CD14-positive monocyte (primary cell): ENCODE results near the gene KDM6A. TPM values are rescaled to one million over a fixed set of nuclear protein-coding genes. Genes with fewer than 3 reads are reported as not detected.

Experiments
- DNase-seq, 3 donors: peaks; one replicate each; pipeline ENCODE4 v3.0.0-alpha.2; 2011 to 2022
- H2AFZ ChIP-seq: 2 replicates; pipeline ENCODE4 v1.6.0; 2012; ENCODE audit warnings: mild to moderate bottlenecking, low read depth, low read length, inconsistent platforms; ENCODE audit not compliant: insufficient read depth, poor library complexity, severe bottlenecking
- H3K27ac ChIP-seq, 2 donors: 1 replicate in 1 of 2; 2 replicates in 1 of 2; pipeline ENCODE4 v1.5.1; 2012 to 2013; ENCODE audit warnings: low read length in 2 of 2, control low read depth in 1 of 2, inconsistent platforms in 1 of 2, low read depth in 1 of 2, mild to moderate bottlenecking in 1 of 2
- H3K27me3 ChIP-seq, 2 donors: one replicate each; pipeline versions ENCODE4 v1.6.0 to v1.6.1; 2011 to 2013; ENCODE audit warnings: low read length in 2 of 2; ENCODE audit not compliant: control insufficient read depth in 2 of 2, insufficient read depth in 2 of 2
- H3K36me3 ChIP-seq, 2 donors: replicated peaks in 1 of 2; 1 replicate in 1 of 2; 2 replicates in 1 of 2; pipeline versions ENCODE4 v1.5.1 to v1.6.1; 2012 to 2013; ENCODE audit warnings: low read length in 2 of 2, control low read depth in 1 of 2, inconsistent platforms in 1 of 2, mild to moderate bottlenecking in 1 of 2; ENCODE audit not compliant: insufficient read depth in 2 of 2, control insufficient read depth in 1 of 2
- H3K4me1 ChIP-seq, 2 donors: 1 replicate in 1 of 2; 2 replicates in 1 of 2; pipeline versions ENCODE4 v1.5.1 to v1.6.1; 2012 to 2013; ENCODE audit warnings: low read length in 2 of 2, control low read depth in 1 of 2, inconsistent platforms in 1 of 2, mild to moderate bottlenecking in 1 of 2, moderate library complexity in 1 of 2; ENCODE audit not compliant: insufficient read depth in 2 of 2, control insufficient read depth in 1 of 2
- H3K4me2 ChIP-seq: replicated peaks from 2 replicates; pipeline ENCODE3; 2012; ENCODE audit warnings: low read length, moderate library complexity, mild to moderate bottlenecking; ENCODE audit not compliant: poor library complexity, severe bottlenecking; ENCODE audit errors: extremely low read depth
- H3K4me3 ChIP-seq, 3 experiments: fragments of 200-600 bp in 1 of 3; sonication (generic) in 1 of 3; replicated peaks in 1 of 3; 1 replicate in 2 of 3; 2 replicates in 1 of 3; pipeline ENCODE4 v1.5.1; 2011 to 2013; ENCODE audit warnings: low read length in 3 of 3, mild to moderate bottlenecking in 3 of 3, control low read depth in 2 of 3, low read depth in 2 of 3, inconsistent platforms in 1 of 3, moderate library complexity in 1 of 3
- H3K79me2 ChIP-seq: 2 replicates; pipeline ENCODE4 v1.6.0; 2012; ENCODE audit warnings: mild to moderate bottlenecking, control low read depth, inconsistent platforms, low read length, moderate library complexity; ENCODE audit not compliant: insufficient read depth
- H3K9ac ChIP-seq: 2 replicates; pipeline ENCODE4 v1.6.0; 2017; ENCODE audit warnings: low read length, mild to moderate bottlenecking; ENCODE audit not compliant: insufficient read depth, poor library complexity, severe bottlenecking
- H3K9me3 ChIP-seq, 2 donors: replicated peaks in 1 of 2; 1 replicate in 1 of 2; 2 replicates in 1 of 2; pipeline versions ENCODE4 v1.5.1 to v1.6.1; 2012 to 2013; ENCODE audit warnings: low read length in 2 of 2, control low read depth in 1 of 2; ENCODE audit not compliant: control insufficient read depth in 1 of 2, insufficient read depth in 1 of 2
- H4K20me1 ChIP-seq: 2 replicates; pipeline ENCODE4 v1.6.0; 2012; ENCODE audit warnings: mild to moderate bottlenecking, low read length, control low read depth, moderate library complexity; ENCODE audit not compliant: insufficient read depth
- H3K27ac Mint-ChIP-seq, 7 donors: one replicate each; pipeline ENCODE4 v1.8.0; 2020; ENCODE audit warnings: mild to moderate bottlenecking in 7 of 7, mixed read lengths in 7 of 7, moderate library complexity in 6 of 7, inconsistent platforms in 2 of 7
- H3K27me3 Mint-ChIP-seq, 3 donors: one replicate each; pipeline ENCODE4 v1.8.0; 2021 to 2022; ENCODE audit warnings: low read depth in 3 of 3, mild to moderate bottlenecking in 3 of 3, mixed read lengths in 3 of 3, moderate library complexity in 3 of 3, inconsistent platforms in 1 of 3
- H3K36me3 Mint-ChIP-seq, 2 donors: one replicate each; pipeline ENCODE4 v1.8.0; 2020; ENCODE audit warnings: mixed read lengths in 2 of 2, inconsistent platforms in 1 of 2, mild to moderate bottlenecking in 1 of 2
- H3K4me1 Mint-ChIP-seq: one replicate; pipeline ENCODE4 v1.8.0; 2020; ENCODE audit warnings: mild to moderate bottlenecking, mixed read lengths
- H3K4me3 Mint-ChIP-seq, 2 donors: one replicate each; pipeline ENCODE4 v1.8.0; 2020; ENCODE audit warnings: mild to moderate bottlenecking in 2 of 2, mixed read lengths in 2 of 2, moderate library complexity in 1 of 2
- H3K9me3 Mint-ChIP-seq, 7 donors: one replicate each; pipeline ENCODE4 v1.8.0; 2020 to 2022; ENCODE audit warnings: mixed read lengths in 7 of 7, mild to moderate bottlenecking in 6 of 7, moderate library complexity in 6 of 7, inconsistent platforms in 2 of 7
- WGBS: methylation state at CpG from one replicate; pipeline ENCODE4 v1.1.5; 2013; ENCODE audit warnings: missing lambda C conversion rate; ENCODE audit not compliant: insufficient coverage; 5-methylcytosine and 5-hydroxymethylcytosine counted together
- intact Hi-C, 2 donors: fragments of 100-400 bp; cut with micrococcal nuclease; formaldehyde crosslinking; loops; one replicate each; pipeline versions ENCODE4 v1.15.0 to v1.15.1; 2023
- polyA plus RNA-seq, 3 donors: library from polyadenylated mRNA; depleted of rRNA in 1 of 3; unstranded in 2 of 3; stranded (reverse) in 1 of 3; fragments of 300-500 nt in 2 of 3; fragments of >200 nt in 1 of 3; fragmentation: Illumina TruSeq in 2 of 3; gene quantifications; 1 replicate in 2 of 3; 2 replicates in 1 of 3; pipeline ENCODE4 v1.2.3, GENCODE V29; 2012 to 2021
- TF ChIP-seq, protein P1 (sequence below): fragments of 200-600 bp; IDR thresholded peaks from one replicate; pipeline ENCODE4 v1.8.0; 2022; ENCODE audit warnings: antibody characterized with exemption, mild to moderate bottlenecking

The KDM6A gene
- polyA plus RNA-seq, 3 donors: 7.6 to 35.0 (median 13.8) TPM

DNA sequence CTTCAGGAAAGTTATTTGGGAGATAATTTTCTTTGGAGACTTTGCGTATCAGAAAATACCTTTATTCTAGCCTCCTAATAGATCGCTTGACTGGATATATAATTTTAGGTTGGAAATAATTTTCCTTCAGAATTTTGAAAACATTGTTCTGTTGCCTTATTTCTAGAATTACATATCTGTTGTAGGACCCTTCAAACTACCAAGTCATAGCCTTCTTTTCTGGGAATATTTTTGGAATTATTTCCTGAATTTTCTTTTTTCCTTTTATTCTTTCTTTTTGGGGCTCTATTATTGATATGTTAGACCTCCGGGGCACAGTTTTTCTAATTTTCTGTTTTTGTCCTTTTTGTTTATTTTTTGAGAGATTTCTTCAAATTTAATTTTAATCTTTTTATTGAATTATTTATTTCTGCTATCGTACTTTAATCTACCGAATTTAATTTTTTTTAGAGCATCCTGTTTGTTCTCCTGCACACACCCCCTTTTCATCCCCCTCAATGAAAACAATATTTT lies 100.5 kb downstream of the KDM6A start:
- no peak overlapping the region for H2AFZ ChIP-seq
- no peak for DNase-seq
- no peak overlapping the region for H3K4me2 ChIP-seq
- WGBS: no CpG with 5 or more reads among the region's 5 CpGs
- H3K9me3 Mint-ChIP-seq: peaks cover 3 to 20% (median 6%) of the 10 kb centered on the region in 7 donors
- H3K79me2 ChIP-seq: peaks cover 97% of the 10 kb centered on the region
- no peak overlapping the region for H3K27ac Mint-ChIP-seq
- no peak overlapping the region for H3K4me3 ChIP-seq
- H3K27me3 Mint-ChIP-seq: no peaks in the 10 kb centered on the region
- TF ChIP-seq, protein P1, sequence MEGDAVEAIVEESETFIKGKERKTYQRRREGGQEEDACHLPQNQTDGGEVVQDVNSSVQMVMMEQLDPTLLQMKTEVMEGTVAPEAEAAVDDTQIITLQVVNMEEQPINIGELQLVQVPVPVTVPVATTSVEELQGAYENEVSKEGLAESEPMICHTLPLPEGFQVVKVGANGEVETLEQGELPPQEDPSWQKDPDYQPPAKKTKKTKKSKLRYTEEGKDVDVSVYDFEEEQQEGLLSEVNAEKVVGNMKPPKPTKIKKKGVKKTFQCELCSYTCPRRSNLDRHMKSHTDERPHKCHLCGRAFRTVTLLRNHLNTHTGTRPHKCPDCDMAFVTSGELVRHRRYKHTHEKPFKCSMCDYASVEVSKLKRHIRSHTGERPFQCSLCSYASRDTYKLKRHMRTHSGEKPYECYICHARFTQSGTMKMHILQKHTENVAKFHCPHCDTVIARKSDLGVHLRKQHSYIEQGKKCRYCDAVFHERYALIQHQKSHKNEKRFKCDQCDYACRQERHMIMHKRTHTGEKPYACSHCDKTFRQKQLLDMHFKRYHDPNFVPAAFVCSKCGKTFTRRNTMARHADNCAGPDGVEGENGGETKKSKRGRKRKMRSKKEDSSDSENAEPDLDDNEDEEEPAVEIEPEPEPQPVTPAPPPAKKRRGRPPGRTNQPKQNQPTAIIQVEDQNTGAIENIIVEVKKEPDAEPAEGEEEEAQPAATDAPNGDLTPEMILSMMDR: no peak
- peaks cover 0 to 6% of the 10 kb centered on the region in 2 donors for H3K36me3 ChIP-seq
- peaks cover 4% of the 10 kb centered on the region for H3K4me1 Mint-ChIP-seq
- peaks cover 6 to 44% of the 10 kb centered on the region in 2 donors for H3K36me3 Mint-ChIP-seq
- H3K4me1 ChIP-seq: no peaks in the 10 kb centered on the region
- H4K20me1 ChIP-seq: peaks cover 99% of the 10 kb centered on the region
- no peak overlapping the region for H3K27ac ChIP-seq
- H3K9me3 ChIP-seq: peaks cover 0 to 5% of the 10 kb centered on the region in 2 donors
- H3K4me3 Mint-ChIP-seq: no peak overlapping the region
- H3K9ac ChIP-seq: no peak overlapping the region
- no peaks in the 10 kb centered on the region for H3K27me3 ChIP-seq
- intact Hi-C loops: no loop called here

DNA sequence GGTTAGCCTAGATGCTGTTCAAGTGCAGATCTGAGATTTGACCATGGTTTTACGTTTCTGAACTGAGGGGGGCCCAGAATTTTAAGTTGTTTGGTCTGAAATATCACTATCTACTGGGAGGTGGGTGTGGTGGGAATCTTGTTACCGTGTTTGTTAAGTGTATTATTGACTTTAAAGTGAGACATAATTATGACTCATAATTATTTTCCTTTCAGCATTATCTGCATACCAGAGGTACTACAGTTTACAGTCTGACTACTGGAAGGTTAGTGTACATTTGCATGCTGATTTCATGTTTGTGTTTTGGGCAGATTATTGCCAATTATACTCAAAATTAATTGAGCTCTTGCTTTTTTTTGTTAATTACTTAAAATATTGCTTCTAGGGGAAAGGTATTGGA lies 101.5 kb downstream of the KDM6A start:
- TF ChIP-seq, protein P1: no peak
- intact Hi-C loops: no loop called here
- no peak for DNase-seq
- no CpG with 5 or more reads among the region's 2 CpGs for WGBS
- no peaks in the 10 kb centered on the region for H3K4me1 ChIP-seq
- peaks cover 0 to 5% of the 10 kb centered on the region in 2 donors for H3K9me3 ChIP-seq
- H4K20me1 ChIP-seq: peaks cover 99% of the 10 kb centered on the region
- peaks cover 99% of the 10 kb centered on the region for H3K79me2 ChIP-seq
- H3K9ac ChIP-seq: no peak overlapping the region
- H3K27me3 Mint-ChIP-seq: no peaks in the 10 kb centered on the region
- H3K4me3 ChIP-seq: no peak overlapping the region
- H3K4me1 Mint-ChIP-seq: peaks cover 4% of the 10 kb centered on the region
- H3K27ac ChIP-seq: no peak overlapping the region
- peaks cover 0 to 6% of the 10 kb centered on the region in 2 donors for H3K36me3 ChIP-seq
- peaks cover 3 to 19% (median 6%) of the 10 kb centered on the region in 7 donors for H3K9me3 Mint-ChIP-seq
- H2AFZ ChIP-seq: no peak overlapping the region
- peaks cover 6 to 38% of the 10 kb centered on the region in 2 donors for H3K36me3 Mint-ChIP-seq
- no peak overlapping the region for H3K4me3 Mint-ChIP-seq
- H3K27ac Mint-ChIP-seq: no peak overlapping the region
- H3K4me2 ChIP-seq: no peak overlapping the region
- no peaks in the 10 kb centered on the region for H3K27me3 ChIP-seq
